Mucosa of rectum (tissue), 2 donors: Measurements from ENCODE around the gene GSPT1.
"Not testable (repeated sequence)": the region's sequence is repeated elsewhere in the genome, so short reads cannot be mapped to it uniquely, and the experiment has no call there.

Source experiments
- H3K27ac ChIP-seq, 2 donors: one replicate each; pipeline ENCODE4 v1.7.0; 2013; ENCODE audit warnings: inconsistent platforms in 2 of 2, low read depth in 2 of 2, low read length in 2 of 2
- H3K27me3 ChIP-seq, 2 donors: one replicate each; pipeline ENCODE4 v1.7.0; 2013; ENCODE audit warnings: low read length in 2 of 2; ENCODE audit not compliant: control insufficient read depth in 2 of 2, insufficient read depth in 2 of 2
- H3K36me3 ChIP-seq, 2 donors: one replicate each; pipeline ENCODE4 v1.7.0; 2013; ENCODE audit warnings: low read length in 2 of 2; ENCODE audit not compliant: control insufficient read depth in 2 of 2, insufficient read depth in 2 of 2
- H3K4me1 ChIP-seq, 2 donors: one replicate each; pipeline ENCODE4 v1.7.0; 2013; ENCODE audit warnings: low read length in 2 of 2, mild to moderate bottlenecking in 1 of 2; ENCODE audit not compliant: control insufficient read depth in 2 of 2, insufficient read depth in 2 of 2
- H3K4me3 ChIP-seq, 2 donors: one replicate each; pipeline ENCODE4 v1.7.0; 2013; ENCODE audit warnings: low read length in 2 of 2
- H3K9ac ChIP-seq, 2 donors: one replicate each; pipeline ENCODE4 v1.7.0; 2013; ENCODE audit warnings: low read length in 2 of 2, low read depth in 1 of 2, mild to moderate bottlenecking in 1 of 2
- H3K9me3 ChIP-seq, 2 donors: one replicate each; pipeline ENCODE4 v1.7.0; 2013; ENCODE audit warnings: low read length in 2 of 2; ENCODE audit not compliant: control insufficient read depth in 2 of 2
- donor health status: healthy.
- donor health status: Normal muscosa, but diverticular disease.

GSPT1 gene

DNA sequence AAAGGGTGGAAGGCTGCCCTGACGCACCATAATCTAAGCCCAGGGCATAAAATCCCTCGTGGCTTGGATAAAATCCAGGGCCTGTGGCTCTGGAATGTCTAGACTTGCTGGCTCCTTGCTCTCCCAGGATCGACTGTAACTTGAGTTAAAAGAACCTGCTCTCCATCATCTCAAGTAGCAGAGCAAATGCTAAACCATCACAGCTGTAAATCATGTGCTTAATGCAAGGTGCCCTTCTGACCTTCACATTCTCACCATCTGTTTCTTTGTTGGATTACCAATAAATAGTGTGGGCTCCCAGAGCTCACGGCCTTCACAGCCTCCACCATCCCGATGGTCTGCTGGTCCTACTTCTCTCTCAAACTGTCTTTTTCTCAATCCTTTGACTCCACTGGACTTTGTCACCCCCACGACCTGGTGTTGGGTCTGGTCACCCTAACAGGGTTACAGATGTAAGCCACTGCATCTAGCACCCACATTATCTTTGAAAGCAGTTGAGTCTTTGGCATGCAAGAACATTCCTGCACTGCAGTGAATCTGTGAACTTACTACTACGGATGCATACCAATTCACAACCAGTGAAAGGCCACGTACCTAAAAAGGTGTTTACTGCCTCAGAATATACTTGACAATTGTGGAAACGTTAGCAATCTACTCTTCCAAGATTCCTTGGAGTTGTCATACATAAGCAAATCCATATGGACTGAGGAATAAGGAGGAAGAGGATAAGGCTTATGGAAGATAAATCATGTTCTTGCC, 79.7 kb downstream of the GSPT1 start:
- H3K4me1 ChIP-seq = no peaks in the 10 kb centered on the region
- no peak overlapping the region for H3K4me3 ChIP-seq
- peaks cover 37 to 40% of the 10 kb centered on the region in 2 donors for H3K36me3 ChIP-seq
- no peaks in the 10 kb centered on the region for H3K27me3 ChIP-seq
- no peak overlapping the region for H3K9ac ChIP-seq
- H3K9me3 ChIP-seq = no peaks in the 10 kb centered on the region
- no peak overlapping the region for H3K27ac ChIP-seq

DNA sequence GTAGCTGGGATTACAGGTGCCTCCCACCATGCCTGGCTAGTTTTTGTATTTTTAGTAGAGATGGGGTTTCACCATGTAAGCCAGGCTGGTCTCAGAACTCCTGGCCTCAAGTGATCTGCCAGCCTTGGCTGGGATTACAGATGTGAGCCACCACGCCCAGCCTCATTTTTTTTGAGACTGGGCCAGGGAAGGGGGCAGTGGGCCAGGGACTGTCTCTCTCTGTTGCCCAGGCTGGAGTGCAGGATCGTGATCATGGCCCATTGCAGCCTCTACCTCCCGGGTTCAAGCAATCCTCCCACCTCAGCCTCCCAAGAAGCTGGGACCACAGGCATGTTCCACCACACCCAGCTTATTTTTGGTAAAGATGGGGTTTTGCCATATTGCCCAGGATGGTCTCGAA, 80.4 kb downstream of the GSPT1 start:
- H3K9ac ChIP-seq = no peak overlapping the region
- no peaks in the 10 kb centered on the region for H3K4me1 ChIP-seq
- no peaks in the 10 kb centered on the region for H3K9me3 ChIP-seq
- no peak overlapping the region for H3K27ac ChIP-seq
- H3K27me3 ChIP-seq = no peaks in the 10 kb centered on the region
- no peak overlapping the region for H3K4me3 ChIP-seq
- H3K36me3 ChIP-seq = peaks cover 29 to 33% of the 10 kb centered on the region in 2 donors

DNA sequence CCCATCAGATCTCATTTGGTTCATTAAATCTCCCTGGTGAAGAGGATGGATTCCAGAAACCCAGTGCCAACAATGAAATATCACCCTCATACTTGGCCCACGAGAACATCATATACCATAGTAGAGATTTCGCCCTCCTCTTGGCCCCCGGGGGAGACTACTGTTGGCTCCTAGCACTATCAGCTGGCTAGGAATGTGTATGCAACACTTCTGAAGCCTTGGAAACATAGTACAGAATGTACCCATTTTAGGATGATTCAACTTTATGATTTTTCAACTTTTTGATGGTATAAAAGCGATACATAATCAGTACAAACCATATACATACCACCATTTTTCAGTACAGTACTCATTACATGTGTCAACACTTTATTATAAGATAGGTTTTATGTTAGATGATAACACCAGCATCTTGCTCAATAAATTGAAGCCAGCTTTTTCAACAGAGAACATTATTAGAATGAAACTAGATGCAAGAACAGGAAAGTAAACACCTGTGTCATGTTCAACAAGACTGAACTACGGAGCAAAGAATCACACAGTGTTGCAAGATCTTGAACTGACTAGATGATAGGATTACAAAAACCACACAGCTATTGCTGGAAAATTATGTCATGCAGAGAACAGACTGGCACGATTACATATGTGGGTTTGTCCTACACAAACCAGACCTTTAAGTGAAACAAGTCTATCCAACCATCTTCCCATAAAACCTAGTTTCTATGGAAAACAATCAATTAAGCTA, 81.6 kb downstream of the GSPT1 start:
- Histone ChIP-seq H3K4me1 (no peaks in the 10 kb centered on the region), H3K4me3 (no peak overlapping the region), H3K27me3 (no peaks in the 10 kb centered on the region), H3K36me3 (peaks cover 19 to 23% of the 10 kb centered on the region in 2 donors), H3K9me3 (no peaks in the 10 kb centered on the region), H3K9ac (no peak overlapping the region), H3K27ac (no peak overlapping the region)

DNA sequence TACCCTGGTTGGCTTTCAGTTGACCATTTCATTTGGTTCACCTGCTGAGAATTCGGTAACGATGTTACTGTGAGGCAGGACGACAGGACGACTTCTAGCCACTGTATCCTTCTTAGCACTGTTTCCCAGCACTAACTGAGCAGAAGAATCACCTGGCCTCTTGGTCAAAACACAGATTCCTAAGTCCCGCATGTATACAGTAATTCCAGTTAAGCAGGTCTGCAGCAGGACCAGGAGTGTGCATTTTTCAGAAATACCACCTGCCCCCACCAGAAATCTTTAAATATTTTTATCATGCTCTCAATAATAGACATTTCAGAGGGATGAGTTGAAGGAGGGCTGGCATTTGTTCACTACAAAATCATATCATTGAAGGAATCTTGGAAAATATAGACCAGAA, 87.1 kb downstream of the GSPT1 start:
- Histone ChIP-seq H3K9me3 (no peaks in the 10 kb centered on the region), H3K27ac (no peak overlapping the region), H3K4me3 (no peak overlapping the region), H3K4me1 (peaks cover 0 to 2% of the 10 kb centered on the region in 2 donors), H3K27me3 (no peaks in the 10 kb centered on the region), H3K9ac (no peak overlapping the region), H3K36me3 (no peaks in the 10 kb centered on the region)

DNA sequence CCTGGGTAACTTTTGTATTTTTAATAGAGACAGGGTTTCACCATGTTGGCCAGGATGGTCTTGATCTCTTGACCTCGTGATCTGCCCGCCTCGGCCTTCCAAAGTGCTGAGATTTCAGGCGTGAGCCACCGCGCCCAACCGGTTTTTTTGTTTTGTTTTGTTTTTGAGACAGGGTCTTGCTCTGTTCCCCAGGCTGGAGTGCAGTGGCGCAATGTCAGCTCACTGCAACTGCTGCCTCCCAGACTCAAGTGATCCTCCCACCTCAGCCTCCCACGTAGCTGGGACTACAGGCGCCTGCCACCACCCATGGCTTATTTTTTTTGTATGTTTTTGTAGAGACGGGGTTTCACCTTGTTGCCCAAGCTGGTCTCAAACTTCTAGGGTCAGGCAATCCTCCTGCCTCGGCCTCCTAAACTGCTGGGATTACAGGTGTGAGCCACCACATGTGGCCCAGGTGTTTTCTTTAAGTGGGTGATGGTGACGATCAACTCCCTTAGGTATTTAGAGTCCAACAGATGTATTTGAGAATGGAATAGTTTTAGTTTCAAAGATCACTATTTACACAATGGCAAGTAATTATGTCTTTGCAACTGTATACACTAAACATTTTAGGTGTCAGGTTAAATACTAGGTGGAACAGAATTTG, 90.1 kb downstream of the GSPT1 start:
- H3K4me3 ChIP-seq, H3K9ac ChIP-seq, H3K36me3 ChIP-seq, H3K27ac ChIP-seq, H3K4me1 ChIP-seq, H3K27me3 ChIP-seq, H3K9me3 ChIP-seq: not testable (repeated sequence)

DNA sequence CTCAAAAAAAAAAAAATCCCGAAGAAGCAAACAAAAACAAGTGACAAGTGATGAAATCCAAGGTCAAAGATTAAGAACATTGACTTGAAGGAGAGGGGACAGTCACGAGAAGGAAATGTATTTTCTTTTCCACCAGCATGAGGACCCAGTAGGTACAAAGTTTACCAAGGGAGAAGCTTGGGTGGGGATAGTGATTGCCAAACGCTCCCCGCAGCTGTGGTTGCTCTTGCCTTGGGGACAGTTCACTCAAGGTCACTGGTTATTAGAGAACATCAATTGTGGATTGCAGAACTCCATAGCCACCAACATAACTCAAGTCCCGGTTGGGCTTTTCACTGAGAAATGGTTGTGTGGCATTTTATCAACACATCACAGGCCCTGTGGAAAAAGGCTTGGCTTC, 91.4 kb downstream of the GSPT1 start:
- Histone ChIP-seq H3K4me3 (no peak overlapping the region), H3K9ac (no peak overlapping the region), H3K27ac (no peak overlapping the region), H3K4me1 (peaks cover 0 to 2% of the 10 kb centered on the region in 2 donors), H3K36me3 (no peaks in the 10 kb centered on the region), H3K9me3 (no peaks in the 10 kb centered on the region), H3K27me3 (no peaks in the 10 kb centered on the region)

DNA sequence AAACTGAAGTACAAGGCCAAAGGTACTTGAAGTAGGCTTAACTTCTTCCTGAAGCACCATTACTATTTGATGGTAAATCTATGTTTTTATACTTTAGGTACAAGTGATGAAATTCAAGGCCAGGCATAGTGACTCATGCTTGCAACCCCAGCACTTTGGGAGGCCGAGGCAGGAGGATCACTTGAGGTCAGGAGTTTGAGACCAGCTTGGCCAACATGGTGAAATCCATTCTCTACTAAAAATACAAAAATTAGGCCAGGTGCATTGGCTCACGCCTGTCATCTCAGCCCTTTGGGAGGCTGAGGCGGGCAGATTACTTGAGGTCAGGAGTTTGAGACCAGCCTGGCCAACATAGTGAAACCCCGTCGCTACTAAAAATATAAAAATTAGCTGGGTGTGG, 92.1 kb downstream of the GSPT1 start:
- H3K9me3 ChIP-seq, H3K4me1 ChIP-seq, H3K36me3 ChIP-seq, H3K27me3 ChIP-seq, H3K27ac ChIP-seq, H3K4me3 ChIP-seq, H3K9ac ChIP-seq: not testable (repeated sequence)

DNA sequence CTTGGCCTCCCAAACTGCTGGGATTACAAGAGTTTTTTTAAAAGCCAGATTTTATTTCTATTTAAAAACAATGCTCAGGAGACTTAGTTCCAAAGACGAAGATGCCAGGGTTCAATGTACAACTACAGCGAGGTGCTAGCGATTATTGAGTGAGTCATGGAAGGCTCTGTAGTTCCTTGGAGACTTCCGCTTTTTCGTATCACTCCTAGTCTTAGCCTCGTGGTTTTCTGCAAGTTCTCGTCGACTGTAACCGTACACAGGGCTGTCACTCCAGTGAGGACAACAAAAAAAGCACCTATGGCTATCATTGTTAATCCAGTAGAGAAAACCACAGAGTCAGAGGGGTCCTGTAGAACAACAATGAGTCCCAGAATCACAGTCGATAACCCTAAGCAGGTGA, 96.0 kb downstream of the GSPT1 start:
- no peak overlapping the region for H3K4me3 ChIP-seq
- H3K4me1 ChIP-seq = peaks cover 0 to 2% of the 10 kb centered on the region in 2 donors
- H3K27me3 ChIP-seq = no peaks in the 10 kb centered on the region
- H3K9me3 ChIP-seq = no peaks in the 10 kb centered on the region
- H3K27ac ChIP-seq = no peak overlapping the region
- H3K36me3 ChIP-seq = no peaks in the 10 kb centered on the region
- no peak overlapping the region for H3K9ac ChIP-seq

DNA sequence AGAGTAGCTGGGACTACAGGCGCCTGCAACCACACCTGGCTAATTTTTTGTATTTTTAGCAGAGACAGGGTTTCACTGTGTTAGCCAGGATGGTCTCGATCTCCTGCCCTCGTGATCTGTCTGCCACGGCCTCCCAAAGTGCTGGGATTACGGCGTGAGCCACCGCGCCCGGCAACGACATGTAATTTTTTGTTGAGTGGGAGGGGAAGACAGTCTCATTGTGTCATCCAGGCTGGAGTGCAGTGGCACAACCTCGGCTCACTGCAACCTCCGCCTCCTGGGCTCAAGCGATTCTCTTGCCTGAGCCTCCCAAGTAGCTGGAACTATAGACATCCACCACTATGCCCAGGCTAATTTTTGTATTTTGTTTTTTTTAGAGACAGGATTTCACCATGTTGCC, 96.8 kb downstream of the GSPT1 start:
- H3K9me3 ChIP-seq, H3K27me3 ChIP-seq, H3K36me3 ChIP-seq, H3K9ac ChIP-seq, H3K4me1 ChIP-seq, H3K27ac ChIP-seq, H3K4me3 ChIP-seq: not testable (repeated sequence)
